Fibroblast of the aortic adventitia (primary cell): Measurements from ENCODE around the gene METTL26. TPM values are rescaled to one million over a fixed set of nuclear protein-coding genes. Genes with fewer than 3 reads are reported as not detected.

Source experiments
- DNase-seq: peaks from one replicate; pipeline ENCODE4 v3.0.0-alpha.2; 2010; ENCODE audit warnings: low read depth
- H3K4me3 ChIP-seq: 2 replicates; pipeline ENCODE4 v1.5.1; 2011; ENCODE audit warnings: low read depth, mild to moderate bottlenecking, control low read depth, low read length, moderate library complexity
- total RNA-seq: library from RNA; depleted of rRNA; stranded (reverse); fragments of >200 nt; gene quantifications from 2 replicates; pipeline ENCODE4 v1.2.3, GENCODE V29; 2012; ENCODE audit warnings: low replicate concordance
- TF ChIP-seq, protein P1 (sequence below): IDR thresholded peaks from 2 replicates; pipeline ENCODE4 v1.5.1; 2011; ENCODE audit warnings: mild to moderate bottlenecking, low read length, control low read depth, inconsistent platforms; ENCODE audit not compliant: insufficient read depth

METTL26 gene
- total RNA-seq, 1 donor: 85.0 TPM

DNA sequence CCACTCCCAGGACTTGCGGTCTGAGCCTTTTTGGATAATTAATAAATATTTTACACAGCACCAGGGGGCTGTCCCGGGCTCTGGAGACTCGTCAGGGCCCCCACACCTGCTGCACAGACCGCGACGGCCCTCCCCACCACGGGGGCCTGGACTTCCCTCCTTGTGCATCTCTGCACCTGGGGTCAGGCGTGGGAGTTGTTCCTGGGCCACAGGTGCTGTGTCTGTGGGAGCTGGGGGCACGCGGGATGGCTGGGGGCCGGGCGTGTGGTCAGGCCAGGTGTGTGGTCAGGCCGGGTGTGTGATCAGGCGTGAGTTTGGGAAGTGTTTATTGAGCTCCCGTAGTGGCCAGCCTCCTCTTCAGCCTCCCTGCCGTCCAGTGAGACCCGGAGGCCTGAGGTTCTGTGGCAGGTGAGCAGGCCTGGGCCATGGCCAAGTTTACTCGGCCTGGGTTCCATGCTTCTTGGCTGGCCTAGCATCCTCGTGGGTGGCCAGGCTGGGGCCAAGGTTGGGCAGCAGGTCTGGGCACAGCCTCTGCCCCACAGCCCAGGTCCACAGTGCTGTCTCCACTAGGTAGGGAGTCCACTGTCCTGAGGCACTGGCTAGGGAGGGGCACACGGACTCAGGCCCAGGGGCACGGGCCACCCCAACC, 42.2 kb upstream of the METTL26 start:
- TF ChIP-seq, protein P1, sequence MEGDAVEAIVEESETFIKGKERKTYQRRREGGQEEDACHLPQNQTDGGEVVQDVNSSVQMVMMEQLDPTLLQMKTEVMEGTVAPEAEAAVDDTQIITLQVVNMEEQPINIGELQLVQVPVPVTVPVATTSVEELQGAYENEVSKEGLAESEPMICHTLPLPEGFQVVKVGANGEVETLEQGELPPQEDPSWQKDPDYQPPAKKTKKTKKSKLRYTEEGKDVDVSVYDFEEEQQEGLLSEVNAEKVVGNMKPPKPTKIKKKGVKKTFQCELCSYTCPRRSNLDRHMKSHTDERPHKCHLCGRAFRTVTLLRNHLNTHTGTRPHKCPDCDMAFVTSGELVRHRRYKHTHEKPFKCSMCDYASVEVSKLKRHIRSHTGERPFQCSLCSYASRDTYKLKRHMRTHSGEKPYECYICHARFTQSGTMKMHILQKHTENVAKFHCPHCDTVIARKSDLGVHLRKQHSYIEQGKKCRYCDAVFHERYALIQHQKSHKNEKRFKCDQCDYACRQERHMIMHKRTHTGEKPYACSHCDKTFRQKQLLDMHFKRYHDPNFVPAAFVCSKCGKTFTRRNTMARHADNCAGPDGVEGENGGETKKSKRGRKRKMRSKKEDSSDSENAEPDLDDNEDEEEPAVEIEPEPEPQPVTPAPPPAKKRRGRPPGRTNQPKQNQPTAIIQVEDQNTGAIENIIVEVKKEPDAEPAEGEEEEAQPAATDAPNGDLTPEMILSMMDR: no peak
- no peak overlapping the region for H3K4me3 ChIP-seq
- DNase-seq: no peak

DNA sequence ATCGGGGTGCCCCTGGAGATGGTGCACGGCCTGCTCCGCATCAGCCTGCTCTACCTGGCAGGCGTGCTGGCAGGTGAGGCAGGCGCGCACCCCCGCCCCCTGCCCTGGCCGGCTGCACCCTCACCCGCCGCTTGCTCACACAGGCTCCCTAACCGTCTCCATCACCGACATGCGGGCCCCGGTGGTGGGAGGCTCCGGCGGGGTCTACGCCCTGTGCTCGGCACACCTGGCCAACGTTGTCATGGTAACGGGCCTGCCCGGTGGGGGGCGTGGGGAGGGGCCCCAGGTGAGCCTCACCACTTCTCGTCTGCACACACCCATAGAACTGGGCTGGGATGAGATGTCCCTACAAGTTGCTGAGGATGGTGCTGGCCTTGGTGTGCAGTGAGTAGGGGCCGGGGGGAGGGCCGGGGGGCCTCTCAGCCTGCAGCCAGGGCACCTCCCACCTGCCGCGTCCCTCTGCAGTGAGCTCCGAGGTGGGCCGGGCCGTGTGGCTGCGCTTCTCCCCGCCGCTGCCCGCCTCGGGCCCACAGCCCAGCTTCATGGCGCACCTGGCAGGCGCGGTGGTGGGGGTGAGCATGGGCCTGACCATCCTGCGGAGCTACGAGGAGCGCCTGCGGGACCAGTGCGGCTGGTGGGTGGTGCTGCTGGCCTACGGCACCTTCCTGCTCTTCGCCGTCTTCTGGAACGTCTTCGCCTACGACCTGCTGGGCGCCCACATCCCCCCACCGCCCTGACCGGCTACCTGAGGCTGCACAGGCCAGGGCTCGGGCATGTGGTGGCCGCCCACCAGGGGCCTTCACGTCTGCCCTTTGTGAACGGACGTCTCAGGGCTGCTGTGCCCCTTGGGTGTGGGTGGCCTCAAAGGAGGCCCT, 41.4 kb upstream of the METTL26 start:
- TF ChIP-seq, protein P1: no peak
- DNase-seq: no peak
- no peak overlapping the region for H3K4me3 ChIP-seq

DNA sequence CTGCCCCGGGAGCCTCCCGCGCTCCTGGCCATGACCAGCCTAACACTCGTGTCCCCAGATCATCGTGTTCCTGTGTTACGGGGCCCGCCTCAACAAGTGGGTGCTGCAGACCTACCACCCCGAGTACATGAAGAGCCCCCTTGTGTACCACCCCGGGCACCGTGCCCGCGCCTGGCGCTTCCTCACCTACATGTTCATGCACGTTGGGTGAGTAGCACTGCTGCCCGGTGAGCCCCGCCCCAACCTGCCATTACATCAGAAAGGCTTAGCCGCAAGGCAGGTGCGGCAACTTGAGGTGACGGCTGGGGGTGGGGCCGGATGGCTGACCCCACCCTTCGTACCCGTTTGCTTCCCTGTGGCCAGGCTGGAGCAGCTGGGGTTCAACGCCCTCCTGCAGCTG, 40.8 kb upstream of the METTL26 start:
- TF ChIP-seq, protein P1: no peak
- DNase-seq: no peak
- no peak overlapping the region for H3K4me3 ChIP-seq

GRCh38 chr16:676565-676902, 40.4 kb upstream of the METTL26 start:
- TF ChIP-seq, protein P1: no peak
- no peak for DNase-seq
- H3K4me3 ChIP-seq: no peak overlapping the region

- TF ChIP-seq, protein P1: no peak
- no peak for DNase-seq
- peak overlapping the region; percentile 48 for H3K4me3 ChIP-seq
These were observed 39.9 kb upstream of the METTL26 start for GRCh38 chr16:675884-676564.

DNA sequence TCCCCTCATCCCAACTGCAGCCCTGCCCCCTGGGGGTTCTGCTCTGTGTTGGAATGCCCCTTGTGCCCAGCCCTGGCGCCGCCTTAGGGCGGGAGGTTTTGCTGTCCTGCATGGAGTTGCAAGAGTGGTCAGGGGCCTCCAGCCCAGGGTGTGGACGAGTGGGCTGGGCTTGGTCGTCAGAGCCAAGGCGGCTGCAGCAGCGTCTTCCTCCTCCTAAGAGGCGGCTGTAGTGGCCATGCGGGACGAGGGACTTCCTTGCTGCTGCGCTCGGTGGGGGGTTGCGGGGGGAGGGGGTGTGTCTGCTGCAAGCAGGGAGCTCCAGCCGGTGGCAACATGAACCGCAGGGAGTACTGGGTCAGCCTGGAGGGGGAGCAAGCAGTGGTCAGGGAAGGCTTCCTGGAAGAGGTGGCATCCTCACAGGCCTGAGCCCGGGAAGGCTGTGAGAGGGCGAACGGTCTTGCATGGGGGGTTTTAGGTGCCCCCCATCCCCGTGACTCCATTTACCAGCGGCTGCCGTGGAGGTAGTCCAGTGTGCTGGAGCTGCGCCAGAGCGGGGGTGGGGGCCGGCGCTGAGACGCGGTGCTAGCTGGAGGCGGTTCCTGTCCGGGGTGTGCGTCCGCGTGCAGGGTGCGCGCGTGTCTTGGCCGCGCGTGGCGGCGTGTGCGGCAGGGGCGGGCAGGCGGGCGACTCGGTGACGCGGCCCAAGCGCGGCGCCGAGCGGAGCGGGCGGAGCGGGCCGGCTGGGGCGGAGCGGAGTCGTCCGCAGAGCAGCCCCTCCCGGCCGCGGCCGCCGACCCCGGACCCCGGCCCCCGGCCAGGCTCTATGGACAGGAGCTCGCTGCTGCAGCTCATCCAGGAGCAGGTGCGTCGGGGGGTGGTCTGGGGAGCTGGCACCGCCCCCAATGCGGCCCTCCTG, 39.1 kb upstream of the METTL26 start, which contains the start of gene RHBDL1:
Gene RHBDL1, plus strand, starts transcription at position 704 of the 916 bp plus-strand sequence. Its CDS starts 120 bp downstream, at position 824.
- TF ChIP-seq, protein P1: no peak
- peak; percentile 6 for DNase-seq
- H3K4me3 ChIP-seq: peak within 1 kb of the TSS; percentile 53
